ENCODE measurements around the gene FHOD3. TPM values are rescaled to one million over a fixed set of nuclear protein-coding genes. Genes with fewer than 3 reads are reported as not detected.

FHOD3 gene
- polyA plus RNA-seq, 1 experiment, result 41.1 TPM

DNA sequence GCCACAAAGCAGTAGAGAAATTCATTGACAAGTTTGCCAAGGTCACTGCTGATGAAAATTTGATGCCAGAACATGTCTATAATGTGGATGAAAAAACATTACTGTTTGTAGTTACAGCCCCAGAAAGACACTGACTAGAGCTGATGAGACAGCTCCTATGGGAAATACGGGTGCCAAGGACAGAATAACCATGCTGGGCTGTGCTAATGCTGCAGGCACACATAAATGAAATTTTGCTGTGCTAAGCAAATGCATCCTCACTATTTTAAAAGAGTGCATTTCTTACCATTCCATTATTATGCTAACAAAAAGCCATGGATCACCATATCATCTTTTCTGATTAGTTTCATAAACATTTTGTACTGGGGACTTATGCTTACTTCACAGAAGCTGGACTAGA lies 208.2 kb downstream of the FHOD3 start:
- POLR2A ChIA-PET, result no interaction called here
- Histone ChIP-seq H3K27me3 (ENCODE audit: control insufficient read depth, insufficient read depth, low read length) (no peaks in the 10 kb centered on the region), H3K4me3 (ENCODE audit: low read depth, low read length) (no peak overlapping the region), H3K9me3 (ENCODE audit: control insufficient read depth, insufficient read depth, low read length) (no peaks in the 10 kb centered on the region), H3K27ac (ENCODE audit: low read depth, low read length) (no peak overlapping the region)
- TF ChIP-seq, protein P1, sequence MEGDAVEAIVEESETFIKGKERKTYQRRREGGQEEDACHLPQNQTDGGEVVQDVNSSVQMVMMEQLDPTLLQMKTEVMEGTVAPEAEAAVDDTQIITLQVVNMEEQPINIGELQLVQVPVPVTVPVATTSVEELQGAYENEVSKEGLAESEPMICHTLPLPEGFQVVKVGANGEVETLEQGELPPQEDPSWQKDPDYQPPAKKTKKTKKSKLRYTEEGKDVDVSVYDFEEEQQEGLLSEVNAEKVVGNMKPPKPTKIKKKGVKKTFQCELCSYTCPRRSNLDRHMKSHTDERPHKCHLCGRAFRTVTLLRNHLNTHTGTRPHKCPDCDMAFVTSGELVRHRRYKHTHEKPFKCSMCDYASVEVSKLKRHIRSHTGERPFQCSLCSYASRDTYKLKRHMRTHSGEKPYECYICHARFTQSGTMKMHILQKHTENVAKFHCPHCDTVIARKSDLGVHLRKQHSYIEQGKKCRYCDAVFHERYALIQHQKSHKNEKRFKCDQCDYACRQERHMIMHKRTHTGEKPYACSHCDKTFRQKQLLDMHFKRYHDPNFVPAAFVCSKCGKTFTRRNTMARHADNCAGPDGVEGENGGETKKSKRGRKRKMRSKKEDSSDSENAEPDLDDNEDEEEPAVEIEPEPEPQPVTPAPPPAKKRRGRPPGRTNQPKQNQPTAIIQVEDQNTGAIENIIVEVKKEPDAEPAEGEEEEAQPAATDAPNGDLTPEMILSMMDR (IDR thresholded peaks at IDR 0.05; ENCODE audit: low read depth, low read length), result no peak
- no peak for DNase-seq (ENCODE audit: low read depth, low spot score)
- CTCF ChIA-PET, result no interaction called here

DNA sequence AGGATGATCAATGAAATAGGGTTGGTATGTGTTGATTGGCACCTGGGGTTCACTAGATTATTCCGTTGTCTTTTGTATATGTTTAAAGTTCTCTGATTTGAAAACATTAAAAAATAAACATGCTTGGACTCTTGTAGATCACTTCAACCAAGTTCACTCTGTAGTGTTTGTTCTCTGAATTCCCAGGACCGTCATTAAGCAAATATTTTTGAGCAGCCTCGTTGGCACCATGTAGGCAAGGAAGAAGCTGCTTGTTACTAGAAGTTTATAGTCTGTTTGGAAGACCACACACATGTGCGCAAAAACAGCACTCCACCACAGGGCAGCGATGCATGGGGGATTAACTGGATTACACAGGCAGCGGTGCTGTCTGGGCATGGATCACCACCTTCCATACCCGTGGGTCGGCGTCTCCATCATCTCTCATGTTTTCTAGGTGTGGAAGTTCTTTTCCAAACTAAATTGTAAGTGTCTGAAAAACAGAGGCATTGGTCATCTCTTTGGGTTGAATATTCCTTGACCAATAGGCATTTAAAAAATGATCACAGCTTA lies 212.2 kb downstream of the FHOD3 start:
- Histone ChIP-seq H3K27me3 (ENCODE audit: control insufficient read depth, insufficient read depth, low read length) (no peaks in the 10 kb centered on the region), H3K4me3 (ENCODE audit: low read depth, low read length) (no peak overlapping the region), H3K27ac (ENCODE audit: low read depth, low read length) (no peak overlapping the region), H3K9me3 (ENCODE audit: control insufficient read depth, insufficient read depth, low read length) (no peaks in the 10 kb centered on the region)
- CTCF ChIA-PET, result no interaction called here
- POLR2A ChIA-PET, result no interaction called here
- no peak for DNase-seq (ENCODE audit: low read depth, low spot score)
- TF ChIP-seq, protein P1 (IDR thresholded peaks at IDR 0.05; ENCODE audit: low read depth, low read length), result no peak

DNA sequence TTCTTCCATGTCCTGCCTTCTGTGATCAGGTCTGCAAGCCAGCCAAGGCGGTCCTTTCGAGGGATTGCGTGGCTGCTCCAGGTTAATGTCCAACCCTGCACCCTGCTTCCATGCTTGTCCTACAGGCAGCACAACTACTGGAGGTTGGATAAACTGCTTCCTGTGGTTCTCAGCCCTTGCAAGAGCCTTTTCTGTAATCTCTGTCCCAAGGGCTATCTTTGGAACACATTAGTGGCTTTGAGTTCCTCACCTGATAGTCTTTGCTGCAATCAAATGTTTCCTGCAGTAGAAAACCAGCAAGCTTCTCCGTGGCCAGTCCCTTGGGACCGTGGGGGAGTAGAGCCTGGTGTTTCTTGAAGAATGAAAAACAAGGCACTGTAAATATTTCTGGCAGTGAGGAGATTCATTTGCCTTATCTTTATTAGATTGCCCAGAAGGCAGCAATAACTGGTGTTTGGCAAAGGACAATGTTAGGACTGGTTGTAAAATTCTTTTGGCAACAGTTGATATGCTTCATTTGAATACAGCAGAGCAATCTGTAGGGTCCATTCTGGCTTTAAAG lies 214.4 kb downstream of the FHOD3 start:
- no peak overlapping the region for H3K4me3 ChIP-seq (ENCODE audit: low read depth, low read length)
- no peaks in the 10 kb centered on the region for H3K27me3 ChIP-seq (ENCODE audit: control insufficient read depth, insufficient read depth, low read length)
- POLR2A ChIA-PET, result interaction anchor here (0.7 kb wide), 1 partner anchor 8 kb away, joined by 7 read pairs; no protein-coding TSS in a partner anchor
- CTCF ChIA-PET, result no interaction called here
- no peak overlapping the region for H3K27ac ChIP-seq (ENCODE audit: low read depth, low read length)
- H3K9me3 ChIP-seq (ENCODE audit: control insufficient read depth, insufficient read depth, low read length), result no peaks in the 10 kb centered on the region
- TF ChIP-seq, protein P1 (IDR thresholded peaks at IDR 0.05; ENCODE audit: low read depth, low read length), result no peak
- DNase-seq (ENCODE audit: low read depth, low spot score), result no peak

DNA sequence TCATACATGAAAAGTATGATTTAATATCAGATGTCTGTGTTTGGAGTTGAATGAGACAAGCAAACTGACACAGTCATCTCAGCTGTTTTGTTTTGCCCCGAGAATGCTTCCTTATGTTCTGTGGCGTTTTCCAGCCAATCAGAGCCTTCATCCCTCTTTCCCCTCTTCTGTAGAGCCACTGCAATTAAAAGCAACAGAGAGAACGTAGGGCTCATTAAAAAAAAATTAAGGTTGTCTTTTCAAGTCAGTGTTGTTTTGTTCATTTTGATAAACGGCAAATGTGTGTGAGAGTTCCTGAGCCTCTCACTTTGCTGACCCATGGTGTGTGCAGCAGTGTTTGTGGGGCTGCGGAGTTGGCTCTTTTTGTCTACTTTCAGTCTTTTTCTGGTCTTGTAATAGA lies 216.0 kb downstream of the FHOD3 start:
- Histone ChIP-seq H3K27me3 (ENCODE audit: control insufficient read depth, insufficient read depth, low read length) (no peaks in the 10 kb centered on the region), H3K27ac (ENCODE audit: low read depth, low read length) (no peak overlapping the region), H3K9me3 (ENCODE audit: control insufficient read depth, insufficient read depth, low read length) (no peaks in the 10 kb centered on the region), H3K4me3 (ENCODE audit: low read depth, low read length) (no peak overlapping the region)
- TF ChIP-seq, protein P1 (IDR thresholded peaks at IDR 0.05; ENCODE audit: low read depth, low read length), result no peak
- POLR2A ChIA-PET, result no interaction called here
- no peak for DNase-seq (ENCODE audit: low read depth, low spot score)
- CTCF ChIA-PET, result no interaction called here

DNA sequence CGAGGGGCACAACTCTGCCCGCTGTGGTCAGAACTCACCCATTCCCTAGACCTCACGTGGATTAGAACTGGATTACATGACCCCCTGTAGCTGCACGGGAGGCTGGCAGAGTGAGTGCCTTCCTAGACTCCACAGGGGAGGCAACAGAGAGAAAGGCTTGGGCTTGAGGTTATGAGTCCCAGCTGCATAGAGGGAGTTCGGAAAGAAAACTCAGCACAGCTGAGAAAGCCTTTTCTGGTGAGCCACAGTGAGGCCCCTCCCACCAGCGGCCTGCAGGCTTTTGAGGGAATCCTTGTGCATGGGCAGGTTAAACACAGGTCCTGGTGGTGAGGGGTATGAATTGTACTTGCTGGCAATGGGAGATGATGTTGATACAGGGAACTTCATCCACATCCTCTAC lies 217.3 kb downstream of the FHOD3 start:
- CTCF ChIA-PET, result interaction anchor here (1.4 kb wide), 1 partner anchor 73 kb away, joined by 3 read pairs; no protein-coding TSS in a partner anchor
- POLR2A ChIA-PET, result no interaction called here

More for the DNA sequence above, 217.3 kb downstream of the FHOD3 start:
- TF ChIP-seq, protein P1 (IDR thresholded peaks at IDR 0.05; ENCODE audit: low read depth, low read length), result no peak
- Histone ChIP-seq H3K27me3 (ENCODE audit: control insufficient read depth, insufficient read depth, low read length) (no peaks in the 10 kb centered on the region), H3K4me3 (ENCODE audit: low read depth, low read length) (no peak overlapping the region), H3K9me3 (ENCODE audit: control insufficient read depth, insufficient read depth, low read length) (no peaks in the 10 kb centered on the region), H3K27ac (ENCODE audit: low read depth, low read length) (no peak overlapping the region)
- no peak for DNase-seq (ENCODE audit: low read depth, low spot score)

All from AG04450 (cell line).